Testis (tissue), 3 donors: Measurements from ENCODE around the gene ATP8A1. TPM values are rescaled to one million over a fixed set of nuclear protein-coding genes. Genes with fewer than 3 reads are reported as not detected.
"Not testable (repeated sequence)": the region's sequence is repeated elsewhere in the genome, so short reads cannot be mapped to it uniquely, and the experiment has no call there.

ENCODE experiments used
- DNase-seq: peaks from one replicate; pipeline ENCODE4 v3.0.0-alpha.2; 2019
- H3K27ac ChIP-seq, 2 donors: fragments of 200-600 bp; sonication (generic); one replicate each; pipeline ENCODE4 v1.5.1; 2019
- H3K27me3 ChIP-seq: fragments of 200-600 bp; sonication (generic); one replicate; pipeline ENCODE4 v1.5.1; 2019
- H3K36me3 ChIP-seq: fragments of 200-600 bp; sonication (generic); one replicate; pipeline ENCODE4 v1.5.1; 2017; ENCODE audit warnings: low read depth; ENCODE audit errors: missing control alignments
- H3K4me1 ChIP-seq: fragments of 200-600 bp; sonication (generic); one replicate; pipeline ENCODE4 v1.5.1; 2019
- H3K4me3 ChIP-seq, 2 donors: fragments of 200-600 bp; sonication (generic); one replicate each; pipeline ENCODE4 v1.5.1; 2017 to 2019
- H3K9me3 ChIP-seq: fragments of 200-600 bp; sonication (generic); one replicate; pipeline ENCODE4 v1.5.1; 2017
- CTCF ChIP-seq, 3 experiments: fragments of 450-650 bp in 2 of 3; fragments of 200-600 bp in 1 of 3; sonication (generic) in 1 of 3; IDR thresholded peaks; one replicate each; pipeline ENCODE4 v1.5.1; 2016 to 2019; ENCODE audit warnings: antibody characterized with exemption in 3 of 3, mild to moderate bottlenecking in 2 of 3, moderate library complexity in 1 of 3
- POLR2A ChIP-seq: fragments of 450-650 bp; IDR thresholded peaks from one replicate; pipeline ENCODE4 v1.6.1; 2017; ENCODE audit warnings: antibody characterized with exemption, mild to moderate bottlenecking, moderate library complexity
- WGBS, 2 donors: methylation state at CpG; one replicate each; pipeline ENCODE4 v1.1.5; 2018; 5-methylcytosine and 5-hydroxymethylcytosine counted together
- intact Hi-C: fragments of 100-400 bp; cut with DNase I; formaldehyde crosslinking; loops from one replicate; pipeline ENCODE4 v1.15.1; 2023; ENCODE audit warnings: low total_unique reads
- polyA plus RNA-seq: library from polyadenylated mRNA; stranded (reverse); fragments of 350-450 nt; fragmentation: Illumina TruSeq; extraction: RNeasy Lipid Tissue Mini Kit (QIAGEN cat#74804); gene quantifications from one replicate; pipeline ENCODE4 v1.2.3, GENCODE V29; 2014; ENCODE audit warnings: low read depth, low replicate concordance; ENCODE audit not compliant: insufficient read depth
- total RNA-seq, 2 donors: library from RNA; depleted of rRNA; stranded (reverse); fragments of >200 nt; gene quantifications; one replicate each; pipeline ENCODE4 v1.2.3, GENCODE V29; 2016

The ATP8A1 gene
- total and polyA plus RNA-seq, 3 donors from 2014 or later, result 5.5 to 32.5 (median 18.8) TPM

GRCh38 chr4:42490015-42490414, 166.9 kb downstream of the ATP8A1 start:
- TF ChIP-seq CTCF (IDR thresholded peaks at IDR 0.05) (no peak), POLR2A (no peak)
- H3K27me3 ChIP-seq, result no peaks in the 10 kb centered on the region
- intact Hi-C loops, result no loop called here
- no peak overlapping the region for H3K27ac ChIP-seq
- H3K4me1 ChIP-seq, result no peaks in the 10 kb centered on the region
- H3K9me3 ChIP-seq, result no peaks in the 10 kb centered on the region
- H3K36me3 ChIP-seq, result no peaks in the 10 kb centered on the region
- no peak overlapping the region for H3K4me3 ChIP-seq
- whole genome bisulfite sequencing, 2 donors, result 84 to 93% methylated on average over 3 of the region's 3 CpGs
- no peak for DNase-seq

- H3K4me1 ChIP-seq, result no peaks in the 10 kb centered on the region
- H3K27ac ChIP-seq, result no peak overlapping the region
- no peaks in the 10 kb centered on the region for H3K27me3 ChIP-seq
- no peaks in the 10 kb centered on the region for H3K9me3 ChIP-seq
- intact Hi-C loops, result no loop called here
- DNase-seq, result no peak
- H3K36me3 ChIP-seq, result no peaks in the 10 kb centered on the region
- TF ChIP-seq POLR2A (no peak), CTCF (IDR thresholded peaks at IDR 0.05) (no peak)
- H3K4me3 ChIP-seq, result no peak overlapping the region
- 86 to 90% methylated on average over 6 of the region's 6 CpGs for WGBS, 2 donors
These were observed 167.8 kb downstream of the ATP8A1 start for GRCh38 chr4:42489095-42489494.

- no peak for DNase-seq
- no peak for TF ChIP-seq CTCF (IDR thresholded peaks at IDR 0.05)
- TF ChIP-seq POLR2A, result no peak
- WGBS, 2 donors, result 94% methylated on average over 3 of the region's 3 CpGs
- Histone ChIP-seq H3K9me3 (no peaks in the 10 kb centered on the region), H3K27ac (no peak overlapping the region), H3K27me3 (no peaks in the 10 kb centered on the region), H3K4me3 (no peak overlapping the region), H3K4me1 (no peaks in the 10 kb centered on the region), H3K36me3 (no peaks in the 10 kb centered on the region)
- intact Hi-C loops, result no loop called here
These were observed 168.4 kb downstream of the ATP8A1 start for GRCh38 chr4:42488554-42488953.

- DNase-seq, result no peak
- Histone ChIP-seq H3K9me3 (no peaks in the 10 kb centered on the region), H3K27ac (no peak overlapping the region), H3K36me3 (no peaks in the 10 kb centered on the region), H3K4me1 (no peaks in the 10 kb centered on the region), H3K27me3 (no peaks in the 10 kb centered on the region), H3K4me3 (no peak overlapping the region)
- TF ChIP-seq POLR2A (no peak), CTCF (IDR thresholded peaks at IDR 0.05) (no peak)
- intact Hi-C loops, result no loop called here
- 92 to 100% methylated on average over 2 of the region's 2 CpGs for WGBS, 2 donors
These were observed 168.8 kb downstream of the ATP8A1 start for GRCh38 chr4:42488114-42488513.

GRCh38 chr4:42487230-42487629, 169.7 kb downstream of the ATP8A1 start:
- TF ChIP-seq POLR2A (no peak), CTCF (IDR thresholded peaks at IDR 0.05) (no peak)
- Histone ChIP-seq H3K27me3 (no peaks in the 10 kb centered on the region), H3K9me3 (no peaks in the 10 kb centered on the region), H3K4me1 (no peaks in the 10 kb centered on the region), H3K4me3 (no peak overlapping the region), H3K36me3 (no peaks in the 10 kb centered on the region), H3K27ac (no peak overlapping the region)
- intact Hi-C loops, result no loop called here
- DNase-seq, result no peak
- 81 to 89% methylated on average over 1 of the region's 1 CpG for WGBS, 2 donors

GRCh38 chr4:42486156-42486555, 170.7 kb downstream of the ATP8A1 start:
- intact Hi-C loops, H3K9me3 ChIP-seq, H3K36me3 ChIP-seq, H3K27me3 ChIP-seq, H3K4me1 ChIP-seq, H3K27ac ChIP-seq, DNase-seq, H3K4me3 ChIP-seq: not testable (repeated sequence)
- 93 to 95% methylated on average over 6 of the region's 6 CpGs for WGBS, 2 donors
